Coronary artery (tissue), 2 donors: ENCODE measurements around the gene SLC43A3.

Experiments
- DNase-seq: peaks from one replicate; pipeline ENCODE4 v3.0.0-alpha.2; 2017; ENCODE audit warnings: low spot score
- H3K27ac ChIP-seq, 2 donors: fragments of 200-600 bp; sonication (generic); one replicate each; pipeline ENCODE4 v1.5.1; 2016 to 2019
- H3K4me3 ChIP-seq: fragments of 200-600 bp; sonication (generic); 2 replicates; pipeline ENCODE4 v1.5.1; 2016; ENCODE audit warnings: mild to moderate bottlenecking, moderate library complexity
- TF ChIP-seq, protein P1 (sequence below): fragments of 200-600 bp; sonication (generic); IDR thresholded peaks from one replicate; pipeline ENCODE4 v1.5.1; 2019; ENCODE audit warnings: antibody characterized with exemption

Gene SLC43A3

DNA sequence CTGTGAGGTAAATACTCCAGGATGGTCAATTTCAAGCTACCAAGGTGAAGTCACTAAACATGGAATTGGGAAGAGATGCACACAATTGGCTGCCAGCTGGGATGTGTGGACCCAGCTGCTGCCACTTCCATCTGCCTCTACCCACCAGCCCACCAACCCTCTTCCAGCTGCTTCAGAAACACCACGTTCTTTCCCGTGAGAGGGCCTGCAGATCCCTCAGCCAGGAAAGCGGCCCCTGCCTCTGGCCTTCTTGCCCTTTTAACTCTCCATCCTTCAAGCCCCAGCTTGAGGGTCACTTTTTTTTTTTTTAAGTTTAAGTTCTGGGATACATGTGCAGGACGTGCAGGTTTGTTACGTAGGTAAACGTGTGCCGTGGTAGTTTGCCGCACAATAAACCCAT is 65.9 kb downstream of the SLC43A3 start:
- TF ChIP-seq, protein P1, sequence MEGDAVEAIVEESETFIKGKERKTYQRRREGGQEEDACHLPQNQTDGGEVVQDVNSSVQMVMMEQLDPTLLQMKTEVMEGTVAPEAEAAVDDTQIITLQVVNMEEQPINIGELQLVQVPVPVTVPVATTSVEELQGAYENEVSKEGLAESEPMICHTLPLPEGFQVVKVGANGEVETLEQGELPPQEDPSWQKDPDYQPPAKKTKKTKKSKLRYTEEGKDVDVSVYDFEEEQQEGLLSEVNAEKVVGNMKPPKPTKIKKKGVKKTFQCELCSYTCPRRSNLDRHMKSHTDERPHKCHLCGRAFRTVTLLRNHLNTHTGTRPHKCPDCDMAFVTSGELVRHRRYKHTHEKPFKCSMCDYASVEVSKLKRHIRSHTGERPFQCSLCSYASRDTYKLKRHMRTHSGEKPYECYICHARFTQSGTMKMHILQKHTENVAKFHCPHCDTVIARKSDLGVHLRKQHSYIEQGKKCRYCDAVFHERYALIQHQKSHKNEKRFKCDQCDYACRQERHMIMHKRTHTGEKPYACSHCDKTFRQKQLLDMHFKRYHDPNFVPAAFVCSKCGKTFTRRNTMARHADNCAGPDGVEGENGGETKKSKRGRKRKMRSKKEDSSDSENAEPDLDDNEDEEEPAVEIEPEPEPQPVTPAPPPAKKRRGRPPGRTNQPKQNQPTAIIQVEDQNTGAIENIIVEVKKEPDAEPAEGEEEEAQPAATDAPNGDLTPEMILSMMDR = no peak
- no peak for DNase-seq

DNA sequence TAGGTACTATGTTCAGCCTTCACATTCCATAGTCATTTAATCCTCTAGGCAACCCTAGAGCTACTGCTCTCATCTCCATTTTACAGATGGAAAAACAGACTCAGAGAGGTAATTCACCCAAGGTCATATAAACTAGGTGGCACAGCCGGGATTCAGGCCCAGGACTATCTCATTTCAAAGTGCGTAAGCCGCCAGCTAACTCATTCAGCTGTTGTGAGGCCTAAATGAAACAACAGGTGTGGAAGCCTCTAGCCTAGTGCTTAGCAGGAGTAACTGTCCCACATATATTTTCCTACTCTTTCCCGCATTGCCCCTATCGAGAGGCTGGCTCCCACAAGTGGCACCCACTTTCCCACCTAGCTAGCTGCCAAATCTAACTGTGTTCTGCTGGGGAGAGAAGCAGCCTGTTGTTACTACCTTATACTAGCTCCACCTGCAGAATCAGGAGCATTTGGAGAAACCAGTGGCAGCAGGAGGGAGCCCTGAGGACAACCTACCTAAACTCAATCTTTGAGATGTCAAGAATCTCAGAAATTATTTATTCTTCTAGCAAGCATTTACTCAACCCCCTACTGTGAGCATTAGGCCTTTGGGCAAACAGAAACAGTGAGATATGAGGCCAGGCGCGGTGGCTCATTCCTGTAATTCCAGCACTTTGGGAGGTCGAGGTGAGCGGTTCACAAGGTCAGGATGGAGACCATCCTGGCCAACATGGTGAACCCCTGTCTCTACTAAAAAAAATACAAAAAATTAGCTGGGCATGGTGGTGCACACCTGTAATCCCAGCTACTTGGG is 66.8 kb downstream of the SLC43A3 start:
- Histone ChIP-seq H3K27ac (no peak overlapping the region), H3K4me3 (no peak overlapping the region)
- TF ChIP-seq, protein P1 = no peak
- no peak for DNase-seq

More for the DNA sequence above, 65.9 kb downstream of the SLC43A3 start:
- no peak overlapping the region for H3K27ac ChIP-seq
- H3K4me3 ChIP-seq = no peak overlapping the region

DNA sequence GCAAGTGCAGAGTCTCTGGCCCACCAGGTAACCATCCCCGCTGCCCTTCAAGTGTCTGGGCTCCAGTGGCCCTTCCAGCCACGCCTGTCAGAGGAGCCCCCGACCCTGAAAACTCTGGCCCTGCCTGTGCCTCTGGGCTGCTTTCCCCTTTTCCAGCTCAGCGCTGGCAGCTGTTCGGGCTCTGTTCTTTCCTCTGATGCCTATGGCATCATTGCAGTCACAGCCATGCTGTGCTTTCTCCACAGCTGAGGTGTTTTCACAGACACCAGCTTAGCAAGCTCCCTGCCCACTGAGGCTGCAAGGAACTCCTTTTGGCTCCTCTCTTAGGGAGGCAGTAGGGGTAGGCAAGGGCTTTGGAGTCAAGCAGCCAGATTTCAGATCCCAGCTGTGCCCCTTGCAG is 67.5 kb downstream of the SLC43A3 start:
- DNase-seq = no peak
- no peak overlapping the region for H3K27ac ChIP-seq
- TF ChIP-seq, protein P1 = no peak
- H3K4me3 ChIP-seq = no peak overlapping the region

DNA sequence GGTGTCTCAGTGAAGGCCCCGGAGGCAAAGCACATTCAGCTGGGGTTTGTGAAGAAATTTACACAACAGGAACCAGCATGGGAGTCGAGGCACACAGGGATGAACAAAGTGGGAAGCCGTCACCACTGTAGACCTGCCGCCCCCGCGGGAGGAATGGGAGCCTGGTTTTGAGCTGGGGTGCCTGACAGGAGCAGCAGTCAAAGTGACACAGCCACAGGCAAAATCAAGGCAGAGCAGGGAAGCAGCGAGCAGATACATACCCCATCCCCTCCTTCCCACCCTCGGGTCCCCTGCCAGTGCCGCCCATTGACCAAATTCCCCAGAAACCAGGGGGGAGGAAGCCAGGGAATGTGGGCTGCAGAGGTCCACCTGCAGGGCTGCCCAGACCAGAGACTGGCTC is 67.9 kb downstream of the SLC43A3 start:
- no peak overlapping the region for H3K4me3 ChIP-seq
- no peak overlapping the region for H3K27ac ChIP-seq
- DNase-seq = no peak
- TF ChIP-seq, protein P1 = no peak

DNA sequence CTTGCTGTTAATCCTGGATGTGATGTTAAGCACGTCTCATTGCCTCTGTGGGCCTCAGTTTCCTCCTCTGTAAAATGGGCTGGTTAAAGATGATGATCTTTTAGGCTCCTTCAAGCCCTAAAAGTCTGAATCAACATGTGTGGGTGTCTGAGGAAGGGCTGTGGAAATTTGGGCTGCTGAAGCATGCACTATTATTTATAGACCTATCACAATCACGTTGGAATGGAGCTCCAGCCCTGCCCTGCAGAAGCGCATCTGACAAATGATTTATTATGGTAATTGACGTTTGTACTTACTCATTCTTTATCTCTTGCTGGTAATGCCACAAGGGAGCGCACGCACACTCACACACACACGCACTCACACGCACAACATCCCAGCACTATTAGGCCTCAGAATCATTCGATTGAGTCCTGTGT is 68.4 kb downstream of the SLC43A3 start:
- H3K4me3 ChIP-seq = no peak overlapping the region
- H3K27ac ChIP-seq = no peak overlapping the region
- no peak for DNase-seq
- TF ChIP-seq, protein P1 = no peak

DNA sequence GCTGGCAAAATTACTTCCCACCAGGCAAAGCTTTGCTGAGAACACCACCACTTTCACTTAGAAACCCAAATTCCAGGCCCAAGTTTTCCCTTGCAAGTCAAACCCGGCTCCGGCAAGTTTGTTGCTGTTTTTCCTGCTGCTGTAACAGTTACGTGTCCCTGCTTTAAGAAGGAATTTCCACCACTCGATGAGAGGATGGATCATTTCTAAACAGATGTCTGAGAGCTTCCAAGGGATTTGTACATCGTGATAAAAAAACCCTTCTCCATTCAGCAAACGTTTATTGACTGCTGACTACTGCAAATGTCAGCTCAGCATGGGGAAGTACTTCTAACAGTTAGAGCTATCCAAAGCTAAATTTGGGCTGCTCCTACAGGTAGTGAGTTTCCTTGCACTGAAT is 69.1 kb downstream of the SLC43A3 start:
- TF ChIP-seq, protein P1 = no peak
- no peak overlapping the region for H3K4me3 ChIP-seq
- DNase-seq = no peak
- peak overlapping the region in 1 of 2 donors; percentile 41 for H3K27ac ChIP-seq

DNA sequence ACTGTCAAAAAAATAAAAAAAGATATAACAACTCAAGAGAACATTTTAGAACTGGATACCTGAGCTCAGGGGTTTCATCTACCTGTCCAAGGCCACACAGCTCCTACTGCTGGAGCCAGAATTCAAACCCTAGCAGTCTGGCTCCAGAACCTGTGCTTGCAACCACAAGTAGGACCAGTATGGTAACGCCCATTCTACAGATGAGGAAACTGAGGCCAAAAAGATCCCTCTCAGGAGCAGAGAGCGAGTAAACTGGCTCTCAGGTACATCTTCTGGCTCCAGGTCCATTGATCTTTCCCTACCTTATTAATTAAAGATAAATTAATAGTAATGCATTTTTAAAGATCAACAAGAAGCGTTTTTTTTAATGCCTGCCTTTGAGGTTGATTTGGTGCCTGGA is 69.6 kb downstream of the SLC43A3 start:
- DNase-seq = no peak
- TF ChIP-seq, protein P1 = no peak
- Histone ChIP-seq H3K27ac (no peak overlapping the region), H3K4me3 (no peak overlapping the region)
